Measurements from ENCODE around the gene RPS10. TPM values are rescaled to one million over a fixed set of nuclear protein-coding genes. Genes with fewer than 3 reads are reported as not detected.

RPS10 gene
- total and polyA plus RNA-seq, 2 of the 8 experiments (the other 6 are each of a cell fraction or from before 2014, with no cell fraction given) = 2,408 to 11,142 TPM

DNA sequence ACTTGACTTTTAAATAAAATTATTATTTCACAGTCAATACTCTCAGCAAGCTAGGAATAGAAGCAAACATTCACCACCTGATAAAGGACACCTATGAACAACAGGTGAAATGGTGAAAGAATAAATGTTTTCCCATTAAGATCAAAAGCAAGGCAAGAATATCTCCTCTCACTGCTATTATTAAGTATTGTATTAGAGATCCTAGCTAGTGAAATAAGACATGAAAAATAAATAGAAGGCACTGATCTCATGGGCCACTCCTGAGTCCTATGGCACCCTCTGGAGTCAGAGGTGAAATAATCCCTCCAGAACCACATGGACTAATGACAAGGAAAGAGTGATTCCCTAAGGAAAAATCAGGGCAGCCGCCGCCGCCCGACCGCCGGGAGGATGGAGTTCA lies 29.4 kb downstream of the RPS10 start (continued):
- TF ChIP-seq ZNF274 (IDR thresholded peaks at IDR 0.05; ENCODE audit: borderline replicate concordance, extremely low read depth, low read length) (no peak), PHF8 (conservative IDR thresholded peaks at IDR 0.05; ENCODE audit: low read depth, low read length) (no peak), CHD2 (IDR thresholded peaks at IDR 0.05; ENCODE audit: low read length) (no peak), POLR2A (IDR thresholded peaks at IDR 0.05; ENCODE audit: control extremely low read depth in 1 of 2, low read depth in 2 of 2, low read length in 2 of 2) (no peak), HDAC2 (IDR thresholded peaks at IDR 0.05; ENCODE audit: borderline replicate concordance in 1 of 2, low read depth in 2 of 2, low read length in 2 of 2) (no peak)
- TF ChIP-seq, protein P1, sequence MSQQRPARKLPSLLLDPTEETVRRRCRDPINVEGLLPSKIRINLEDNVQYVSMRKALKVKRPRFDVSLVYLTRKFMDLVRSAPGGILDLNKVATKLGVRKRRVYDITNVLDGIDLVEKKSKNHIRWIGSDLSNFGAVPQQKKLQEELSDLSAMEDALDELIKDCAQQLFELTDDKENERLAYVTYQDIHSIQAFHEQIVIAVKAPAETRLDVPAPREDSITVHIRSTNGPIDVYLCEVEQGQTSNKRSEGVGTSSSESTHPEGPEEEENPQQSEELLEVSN (IDR thresholded peaks at IDR 0.05) = no peak
- TF ChIP-seq, protein P2, sequence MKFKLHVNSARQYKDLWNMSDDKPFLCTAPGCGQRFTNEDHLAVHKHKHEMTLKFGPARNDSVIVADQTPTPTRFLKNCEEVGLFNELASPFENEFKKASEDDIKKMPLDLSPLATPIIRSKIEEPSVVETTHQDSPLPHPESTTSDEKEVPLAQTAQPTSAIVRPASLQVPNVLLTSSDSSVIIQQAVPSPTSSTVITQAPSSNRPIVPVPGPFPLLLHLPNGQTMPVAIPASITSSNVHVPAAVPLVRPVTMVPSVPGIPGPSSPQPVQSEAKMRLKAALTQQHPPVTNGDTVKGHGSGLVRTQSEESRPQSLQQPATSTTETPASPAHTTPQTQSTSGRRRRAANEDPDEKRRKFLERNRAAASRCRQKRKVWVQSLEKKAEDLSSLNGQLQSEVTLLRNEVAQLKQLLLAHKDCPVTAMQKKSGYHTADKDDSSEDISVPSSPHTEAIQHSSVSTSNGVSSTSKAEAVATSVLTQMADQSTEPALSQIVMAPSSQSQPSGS (IDR thresholded peaks at IDR 0.05; ENCODE audit: low read length) = no peak
- TF ChIP-seq, protein P3, sequence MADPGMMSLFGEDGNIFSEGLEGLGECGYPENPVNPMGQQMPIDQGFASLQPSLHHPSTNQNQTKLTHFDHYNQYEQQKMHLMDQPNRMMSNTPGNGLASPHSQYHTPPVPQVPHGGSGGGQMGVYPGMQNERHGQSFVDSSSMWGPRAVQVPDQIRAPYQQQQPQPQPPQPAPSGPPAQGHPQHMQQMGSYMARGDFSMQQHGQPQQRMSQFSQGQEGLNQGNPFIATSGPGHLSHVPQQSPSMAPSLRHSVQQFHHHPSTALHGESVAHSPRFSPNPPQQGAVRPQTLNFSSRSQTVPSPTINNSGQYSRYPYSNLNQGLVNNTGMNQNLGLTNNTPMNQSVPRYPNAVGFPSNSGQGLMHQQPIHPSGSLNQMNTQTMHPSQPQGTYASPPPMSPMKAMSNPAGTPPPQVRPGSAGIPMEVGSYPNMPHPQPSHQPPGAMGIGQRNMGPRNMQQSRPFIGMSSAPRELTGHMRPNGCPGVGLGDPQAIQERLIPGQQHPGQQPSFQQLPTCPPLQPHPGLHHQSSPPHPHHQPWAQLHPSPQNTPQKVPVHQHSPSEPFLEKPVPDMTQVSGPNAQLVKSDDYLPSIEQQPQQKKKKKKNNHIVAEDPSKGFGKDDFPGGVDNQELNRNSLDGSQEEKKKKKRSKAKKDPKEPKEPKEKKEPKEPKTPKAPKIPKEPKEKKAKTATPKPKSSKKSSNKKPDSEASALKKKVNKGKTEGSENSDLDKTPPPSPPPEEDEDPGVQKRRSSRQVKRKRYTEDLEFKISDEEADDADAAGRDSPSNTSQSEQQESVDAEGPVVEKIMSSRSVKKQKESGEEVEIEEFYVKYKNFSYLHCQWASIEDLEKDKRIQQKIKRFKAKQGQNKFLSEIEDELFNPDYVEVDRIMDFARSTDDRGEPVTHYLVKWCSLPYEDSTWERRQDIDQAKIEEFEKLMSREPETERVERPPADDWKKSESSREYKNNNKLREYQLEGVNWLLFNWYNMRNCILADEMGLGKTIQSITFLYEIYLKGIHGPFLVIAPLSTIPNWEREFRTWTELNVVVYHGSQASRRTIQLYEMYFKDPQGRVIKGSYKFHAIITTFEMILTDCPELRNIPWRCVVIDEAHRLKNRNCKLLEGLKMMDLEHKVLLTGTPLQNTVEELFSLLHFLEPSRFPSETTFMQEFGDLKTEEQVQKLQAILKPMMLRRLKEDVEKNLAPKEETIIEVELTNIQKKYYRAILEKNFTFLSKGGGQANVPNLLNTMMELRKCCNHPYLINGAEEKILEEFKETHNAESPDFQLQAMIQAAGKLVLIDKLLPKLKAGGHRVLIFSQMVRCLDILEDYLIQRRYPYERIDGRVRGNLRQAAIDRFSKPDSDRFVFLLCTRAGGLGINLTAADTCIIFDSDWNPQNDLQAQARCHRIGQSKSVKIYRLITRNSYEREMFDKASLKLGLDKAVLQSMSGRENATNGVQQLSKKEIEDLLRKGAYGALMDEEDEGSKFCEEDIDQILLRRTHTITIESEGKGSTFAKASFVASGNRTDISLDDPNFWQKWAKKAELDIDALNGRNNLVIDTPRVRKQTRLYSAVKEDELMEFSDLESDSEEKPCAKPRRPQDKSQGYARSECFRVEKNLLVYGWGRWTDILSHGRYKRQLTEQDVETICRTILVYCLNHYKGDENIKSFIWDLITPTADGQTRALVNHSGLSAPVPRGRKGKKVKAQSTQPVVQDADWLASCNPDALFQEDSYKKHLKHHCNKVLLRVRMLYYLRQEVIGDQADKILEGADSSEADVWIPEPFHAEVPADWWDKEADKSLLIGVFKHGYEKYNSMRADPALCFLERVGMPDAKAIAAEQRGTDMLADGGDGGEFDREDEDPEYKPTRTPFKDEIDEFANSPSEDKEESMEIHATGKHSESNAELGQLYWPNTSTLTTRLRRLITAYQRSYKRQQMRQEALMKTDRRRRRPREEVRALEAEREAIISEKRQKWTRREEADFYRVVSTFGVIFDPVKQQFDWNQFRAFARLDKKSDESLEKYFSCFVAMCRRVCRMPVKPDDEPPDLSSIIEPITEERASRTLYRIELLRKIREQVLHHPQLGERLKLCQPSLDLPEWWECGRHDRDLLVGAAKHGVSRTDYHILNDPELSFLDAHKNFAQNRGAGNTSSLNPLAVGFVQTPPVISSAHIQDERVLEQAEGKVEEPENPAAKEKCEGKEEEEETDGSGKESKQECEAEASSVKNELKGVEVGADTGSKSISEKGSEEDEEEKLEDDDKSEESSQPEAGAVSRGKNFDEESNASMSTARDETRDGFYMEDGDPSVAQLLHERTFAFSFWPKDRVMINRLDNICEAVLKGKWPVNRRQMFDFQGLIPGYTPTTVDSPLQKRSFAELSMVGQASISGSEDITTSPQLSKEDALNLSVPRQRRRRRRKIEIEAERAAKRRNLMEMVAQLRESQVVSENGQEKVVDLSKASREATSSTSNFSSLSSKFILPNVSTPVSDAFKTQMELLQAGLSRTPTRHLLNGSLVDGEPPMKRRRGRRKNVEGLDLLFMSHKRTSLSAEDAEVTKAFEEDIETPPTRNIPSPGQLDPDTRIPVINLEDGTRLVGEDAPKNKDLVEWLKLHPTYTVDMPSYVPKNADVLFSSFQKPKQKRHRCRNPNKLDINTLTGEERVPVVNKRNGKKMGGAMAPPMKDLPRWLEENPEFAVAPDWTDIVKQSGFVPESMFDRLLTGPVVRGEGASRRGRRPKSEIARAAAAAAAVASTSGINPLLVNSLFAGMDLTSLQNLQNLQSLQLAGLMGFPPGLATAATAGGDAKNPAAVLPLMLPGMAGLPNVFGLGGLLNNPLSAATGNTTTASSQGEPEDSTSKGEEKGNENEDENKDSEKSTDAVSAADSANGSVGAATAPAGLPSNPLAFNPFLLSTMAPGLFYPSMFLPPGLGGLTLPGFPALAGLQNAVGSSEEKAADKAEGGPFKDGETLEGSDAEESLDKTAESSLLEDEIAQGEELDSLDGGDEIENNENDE (IDR thresholded peaks at IDR 0.05; ENCODE audit: insufficient replicate concordance, low read length) = no peak
